HG03039 (cell line): ENCODE measurements around the gene PCDH9.
"Not testable (repeated sequence)": the region's sequence is repeated elsewhere in the genome, so short reads cannot be mapped to it uniquely, and the experiment has no call there.

Source experiments
- ATAC-seq: cut with Tn5 transposase; IDR thresholded peaks from one replicate; pipeline ENCODE4 v1.9.1; 2021; ENCODE audit warnings: mild to moderate bottlenecking, moderate library complexity; ENCODE audit not compliant: unreplicated experiment

Gene PCDH9

GRCh38 chr13:66259426-66259825, 970.7 kb downstream of the PCDH9 start:
- not testable (repeated sequence) for ATAC-seq
